Large intestine (tissue), 12 donors: Measurements from ENCODE around the gene PTBP1. TPM values are rescaled to one million over a fixed set of nuclear protein-coding genes. Genes with fewer than 3 reads are reported as not detected.
A peak's percentile ranks its signal among the peaks of the same experiment; 100 is the strongest.

Experiments used
- DNase-seq, 2 donors: peaks; one replicate each; pipeline versions ENCODE4 v3.0.0 to v3.0.0-alpha.2; 2013
- H3K27ac ChIP-seq: one replicate; pipeline ENCODE4 v1.5.1; 2013; ENCODE audit warnings: low read length
- H3K27me3 ChIP-seq: 2 replicates; pipeline ENCODE4 v1.6.1; 2013; ENCODE audit warnings: low read length; ENCODE audit not compliant: control insufficient read depth, insufficient read depth
- H3K36me3 ChIP-seq: 2 replicates; pipeline ENCODE4 v1.6.1; 2013; ENCODE audit warnings: low read length; ENCODE audit not compliant: control insufficient read depth, insufficient read depth
- H3K4me1 ChIP-seq: one replicate; pipeline ENCODE4 v1.6.1; 2013; ENCODE audit warnings: low read length; ENCODE audit not compliant: control insufficient read depth, insufficient read depth
- H3K4me3 ChIP-seq: one replicate; pipeline ENCODE4 v1.5.1; 2013; ENCODE audit warnings: low read length
- H3K9me3 ChIP-seq: one replicate; pipeline ENCODE4 v1.6.1; 2013; ENCODE audit warnings: mild to moderate bottlenecking, low read depth, low read length, moderate library complexity; ENCODE audit not compliant: control insufficient read depth
- WGBS: methylation state at CpG from one replicate; pipeline ENCODE4 v1.1.5; 2013; ENCODE audit warnings: low lambda C conversion rate; ENCODE audit not compliant: insufficient coverage; 5-methylcytosine and 5-hydroxymethylcytosine counted together
- long read RNA-seq, 11 donors: transcript quantifications; one replicate each; lab custom pipeline, GENCODE V29; 2026
- polyA plus RNA-seq: library from polyadenylated mRNA; unstranded; fragments of 120-200 nt; gene quantifications from one replicate; pipeline ENCODE4 v1.2.1, GENCODE V29; 2013

Gene PTBP1
- polyA plus RNA-seq = 240 TPM
- long read RNA-seq, donor 1, transcript PTBP1-203 (15 exons, 3,598 nt) = major isoform, 5 of 16 reads
- long read RNA-seq, donor 1, partial matches to known transcripts = 8 of 16 reads
- long read RNA-seq, donor 1, other reads (novel, unspliced or antisense) = 0 of 16 reads
- long read RNA-seq, donor 2, transcript PTBP1-203 (15 exons, 3,598 nt) = major isoform, 15 of 343 reads
- long read RNA-seq, donor 2, transcript PTBP1-201 (14 exons, 3,155 nt) = minor isoform, 6 of 343 reads
- long read RNA-seq, donor 2, partial matches to known transcripts = 317 of 343 reads
- long read RNA-seq, donor 2, other reads (novel, unspliced or antisense) = 0 of 343 reads
- long read RNA-seq, donor 3 = 0 reads
- long read RNA-seq, donor 4, partial matches to known transcripts = 31 of 32 reads
- long read RNA-seq, donor 4, other reads (novel, unspliced or antisense) = 0 of 32 reads
- long read RNA-seq, donor 5, transcript PTBP1-203 (15 exons, 3,598 nt) = major isoform, 9 of 12 reads
- long read RNA-seq, donor 5, partial matches to known transcripts = 0 of 12 reads
- long read RNA-seq, donor 5, other reads (novel, unspliced or antisense) = 0 of 12 reads
- long read RNA-seq, donor 6, transcript PTBP1-201 (14 exons, 3,155 nt) = minor isoform, 8 of 52 reads
- long read RNA-seq, donor 6, transcript PTBP1-203 (15 exons, 3,598 nt) = major isoform, 12 of 52 reads
- long read RNA-seq, donor 6, partial matches to known transcripts = 23 of 52 reads
- long read RNA-seq, donor 6, other reads (novel, unspliced or antisense) = 6 of 52 reads
- long read RNA-seq, donor 7, partial matches to known transcripts = 89 of 96 reads
- long read RNA-seq, donor 7, other reads (novel, unspliced or antisense) = 0 of 96 reads
- long read RNA-seq, donor 8, transcript PTBP1-201 (14 exons, 3,155 nt) = minor isoform, 5 of 53 reads
- long read RNA-seq, donor 8, transcript PTBP1-203 (15 exons, 3,598 nt) = major isoform, 8 of 53 reads
- long read RNA-seq, donor 8, partial matches to known transcripts = 32 of 53 reads
- long read RNA-seq, donor 8, other reads (novel, unspliced or antisense) = 6 of 53 reads
- long read RNA-seq, donor 9, transcript PTBP1-203 (15 exons, 3,598 nt) = major isoform, 10 of 29 reads
- long read RNA-seq, donor 9, transcript PTBP1-201 (14 exons, 3,155 nt) = minor isoform, 6 of 29 reads
- long read RNA-seq, donor 9, partial matches to known transcripts = 7 of 29 reads
- long read RNA-seq, donor 9, other reads (novel, unspliced or antisense) = 0 of 29 reads
- long read RNA-seq, donor 10, transcript PTBP1-201 (14 exons, 3,155 nt) = minor isoform, 7 of 53 reads
- long read RNA-seq, donor 10, transcript PTBP1-203 (15 exons, 3,598 nt) = major isoform, 11 of 53 reads
- long read RNA-seq, donor 10, partial matches to known transcripts = 27 of 53 reads
- long read RNA-seq, donor 10, other reads (novel, unspliced or antisense) = 6 of 53 reads
- long read RNA-seq, donor 11, transcript PTBP1-203 (15 exons, 3,598 nt) = major isoform, 8 of 20 reads
- long read RNA-seq, donor 11, partial matches to known transcripts = 5 of 20 reads
- long read RNA-seq, donor 11, other reads (novel, unspliced or antisense) = 0 of 20 reads

GRCh38 chr19:796692-797527 is at the start of gene PTBP1:
Gene PTBP1, plus strand, starts transcription at chr19:797452. Its CDS starts 46 bp downstream, at chr19:797498.
- peak; percentile 100 for DNase-seq
- Histone ChIP-seq H3K4me1 (peaks cover 34% of the 10 kb centered on the region), H3K36me3 (peaks cover 30% of the 10 kb centered on the region), H3K27ac (peak within 1 kb of the TSS; percentile 98), H3K4me3 (peak within 1 kb of the TSS; percentile 83), H3K27me3 (no peaks in the 10 kb centered on the region), H3K9me3 (peaks cover 7% of the 10 kb centered on the region)
- WGBS = 0% methylated on average over 2 of the region's 83 CpGs

GRCh38 chr19:748274-748598 is 49.0 kb upstream of the PTBP1 start:
- H3K4me1 ChIP-seq = peaks cover 35% of the 10 kb centered on the region
- no peaks in the 10 kb centered on the region for H3K36me3 ChIP-seq
- no CpG with 5 or more reads among the region's 14 CpGs for WGBS
- H3K9me3 ChIP-seq = peaks cover 49% of the 10 kb centered on the region
- H3K27me3 ChIP-seq = no peaks in the 10 kb centered on the region
- peak overlapping the region; percentile 71 for H3K4me3 ChIP-seq
- peak; percentile 88 to 94 for DNase-seq
- H3K27ac ChIP-seq = peak overlapping the region; percentile 99

DNA sequence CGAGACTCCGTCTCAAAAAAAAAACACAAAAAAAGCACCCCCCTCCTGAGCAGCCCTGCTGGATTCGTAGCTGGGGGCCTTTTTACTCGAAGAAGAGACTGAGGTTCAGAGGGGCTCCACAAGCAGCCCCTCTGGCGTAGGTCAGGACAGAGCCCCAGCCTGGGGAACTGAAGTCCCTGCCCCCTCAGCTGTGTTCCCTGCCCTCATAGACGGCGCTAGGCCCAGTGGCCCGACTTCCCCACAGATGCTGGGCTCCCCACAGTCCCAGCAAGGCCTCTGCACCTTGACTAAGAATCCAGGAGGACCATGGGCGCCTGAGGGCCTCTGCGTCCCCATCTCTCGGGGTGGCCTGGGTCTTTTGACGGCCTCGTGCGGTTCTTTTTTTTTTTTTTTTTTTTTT is 47.4 kb upstream of the PTBP1 start:
- no CpG with 5 or more reads among the region's 14 CpGs for WGBS
- peaks cover 44% of the 10 kb centered on the region for H3K9me3 ChIP-seq
- H3K4me3 ChIP-seq = peak overlapping the region; percentile 71
- H3K4me1 ChIP-seq = peaks cover 40% of the 10 kb centered on the region
- H3K36me3 ChIP-seq = peaks cover 6% of the 10 kb centered on the region
- peak in 1 of 2 donors; percentile 54 for DNase-seq
- no peaks in the 10 kb centered on the region for H3K27me3 ChIP-seq
- peak overlapping the region; percentile 99 for H3K27ac ChIP-seq

DNA sequence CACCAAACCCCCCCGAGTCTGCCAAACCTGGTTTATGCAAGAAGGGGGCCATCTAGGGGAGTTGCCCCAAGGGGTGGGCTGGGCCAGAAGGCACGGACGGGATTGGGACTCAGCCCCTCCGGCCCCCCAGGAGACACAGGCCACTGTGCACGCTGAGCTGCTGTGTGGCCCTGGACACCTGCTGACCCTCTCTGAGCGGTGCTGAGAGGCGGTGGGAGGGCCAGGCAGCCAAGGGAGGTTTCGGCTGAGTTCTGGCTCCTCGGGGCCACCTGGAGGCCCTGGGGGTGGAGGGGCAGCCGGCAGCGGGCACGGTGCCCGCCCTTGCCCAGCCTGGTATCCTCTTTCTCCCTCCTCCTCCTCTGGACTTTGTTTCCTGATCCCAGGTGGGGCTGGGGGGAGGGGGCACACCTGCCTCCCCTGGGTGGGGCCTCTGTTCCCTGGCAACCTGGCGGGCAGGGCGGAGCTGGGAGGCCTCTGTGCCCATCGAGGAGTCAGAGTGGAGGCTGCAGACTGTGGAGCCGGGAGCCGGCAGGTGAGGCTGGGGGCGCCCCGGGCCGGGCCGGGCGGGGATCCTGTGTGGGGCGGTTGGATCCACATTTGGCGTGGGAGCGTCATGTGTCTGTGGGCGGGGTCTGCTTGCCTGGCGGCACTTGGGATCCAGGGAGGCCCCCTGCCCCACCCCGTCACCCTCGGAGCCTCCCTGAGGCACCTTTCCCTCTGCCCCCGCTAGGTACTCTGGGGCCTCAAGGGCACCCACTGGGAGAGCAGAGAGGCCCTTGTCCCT is 46.4 kb upstream of the PTBP1 start, which contains the start of gene MISP:
Gene MISP (plus strand): TSS at position 473 of the 784 bp plus-strand sequence. CDS start 5,835 bp downstream, outside the sequence.
- Histone ChIP-seq H3K4me3 (peak within 1 kb of the TSS; percentile 71), H3K4me1 (peaks cover 45% of the 10 kb centered on the region), H3K27me3 (no peaks in the 10 kb centered on the region), H3K27ac (peak within 1 kb of the TSS; percentile 99), H3K9me3 (peaks cover 42% of the 10 kb centered on the region), H3K36me3 (peaks cover 8% of the 10 kb centered on the region)
- WGBS = no CpG with 5 or more reads among the region's 31 CpGs
- peak; percentile 97 to 99 for DNase-seq

DNA sequence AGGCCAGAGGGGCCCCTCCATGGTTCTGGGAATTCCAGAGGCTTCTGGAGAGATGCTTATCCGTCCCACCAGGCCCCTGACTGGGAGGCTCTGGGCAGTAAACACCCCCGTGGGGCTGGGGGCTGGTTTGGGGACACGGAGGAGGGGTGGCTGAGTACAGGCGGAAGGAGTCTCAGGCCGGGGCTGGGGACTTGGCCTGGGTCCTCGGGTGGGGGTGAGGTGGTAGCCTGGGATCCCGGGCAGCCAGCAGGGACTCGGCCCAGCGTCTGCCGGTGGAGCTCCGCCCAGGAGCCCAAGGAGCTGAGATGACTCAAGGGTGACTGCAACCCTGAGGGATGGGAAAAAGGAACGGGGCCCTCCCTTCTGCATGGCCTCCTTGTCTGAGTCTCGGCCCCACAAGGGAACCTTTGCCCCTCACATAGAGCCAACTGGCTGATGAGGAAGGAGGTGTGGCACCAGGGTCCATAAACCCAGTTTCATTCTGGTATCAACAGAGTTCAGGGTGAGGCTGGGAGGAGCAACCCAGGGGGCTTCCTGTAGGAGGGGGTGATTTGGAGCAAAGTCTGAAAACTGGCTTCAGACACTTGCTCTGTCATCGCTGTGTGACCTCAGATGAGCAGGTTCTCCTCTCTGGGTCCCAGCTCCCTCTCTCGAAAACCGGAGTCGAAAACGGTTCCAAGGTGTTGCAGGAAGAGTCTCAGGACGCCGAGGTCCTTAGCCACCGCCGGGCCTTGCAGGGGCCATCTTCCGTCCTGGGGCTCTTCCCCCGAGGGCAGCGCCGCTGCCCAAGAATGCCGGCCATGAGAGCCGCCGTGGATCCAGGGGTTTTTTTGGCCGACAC is 45.5 kb upstream of the PTBP1 start:
- Histone ChIP-seq H3K9me3 (peaks cover 35% of the 10 kb centered on the region), H3K36me3 (peaks cover 15% of the 10 kb centered on the region), H3K27me3 (no peaks in the 10 kb centered on the region), H3K4me1 (peaks cover 48% of the 10 kb centered on the region), H3K4me3 (peak overlapping the region; percentile 71), H3K27ac (peak overlapping the region; percentile 99)
- peak; percentile 98 to 99 for DNase-seq
- no CpG with 5 or more reads among the region's 30 CpGs for WGBS

DNA sequence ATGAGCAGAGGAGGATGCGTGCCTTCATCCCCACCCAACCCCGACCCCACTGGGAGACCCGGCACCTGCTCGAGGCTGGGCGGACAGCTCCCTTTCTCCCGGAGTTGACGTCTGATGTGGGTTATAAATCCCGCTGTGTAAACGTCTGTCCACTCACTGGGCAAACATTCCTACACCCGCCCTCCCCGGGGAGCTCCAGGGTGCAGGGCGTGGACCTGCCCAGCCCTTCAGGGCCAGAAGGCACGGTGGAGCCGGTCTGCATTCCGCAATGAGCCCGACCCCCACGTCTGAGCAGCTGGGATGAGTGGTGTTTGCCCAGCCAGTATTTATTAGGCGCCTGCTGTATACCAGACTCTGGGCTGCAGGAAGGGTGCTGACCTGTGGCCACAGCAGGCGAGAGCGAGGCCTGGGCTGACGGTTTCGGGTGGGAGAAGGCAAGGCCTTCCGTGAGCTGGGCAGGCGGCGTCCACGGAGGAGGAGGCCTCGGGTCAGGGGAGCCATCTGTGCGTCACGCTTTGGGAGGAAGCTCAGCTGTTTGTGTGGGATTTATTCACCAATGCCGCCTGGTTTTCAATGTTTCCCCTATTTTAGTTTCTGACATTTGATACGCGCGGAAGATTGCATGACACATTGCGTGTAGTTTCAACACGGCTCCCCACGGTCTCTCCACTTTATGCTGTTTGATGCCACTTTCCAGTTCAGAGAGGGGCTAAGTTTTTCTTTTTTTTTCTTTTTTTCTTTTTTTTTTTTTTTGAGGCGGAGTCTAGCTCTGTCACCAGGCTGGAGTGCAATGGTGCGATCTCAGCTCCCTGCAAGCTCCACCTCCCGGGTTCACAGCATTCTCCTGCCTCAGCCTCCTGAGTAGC is 44.4 kb upstream of the PTBP1 start:
- H3K9me3 ChIP-seq = peaks cover 35% of the 10 kb centered on the region
- H3K4me3 ChIP-seq = peak overlapping the region; percentile 71
- H3K4me1 ChIP-seq = peaks cover 40% of the 10 kb centered on the region
- DNase-seq = peak; percentile 98 to 99
- peaks cover 27% of the 10 kb centered on the region for H3K36me3 ChIP-seq
- no peaks in the 10 kb centered on the region for H3K27me3 ChIP-seq
- H3K27ac ChIP-seq = peak overlapping the region; percentile 99
- 0% methylated on average over 2 of the region's 39 CpGs for WGBS

GRCh38 chr19:754530-754929 is 42.7 kb upstream of the PTBP1 start:
- peaks cover 38% of the 10 kb centered on the region for H3K4me1 ChIP-seq
- no peak for DNase-seq
- peaks cover 37% of the 10 kb centered on the region for H3K36me3 ChIP-seq
- H3K4me3 ChIP-seq = peak overlapping the region; percentile 1
- no peaks in the 10 kb centered on the region for H3K27me3 ChIP-seq
- peaks cover 31% of the 10 kb centered on the region for H3K9me3 ChIP-seq
- no CpG with 5 or more reads among the region's 9 CpGs for WGBS
- H3K27ac ChIP-seq = peak overlapping the region; percentile 99
